Ishikawa (cell line): ENCODE data around the gene RITA1.
A peak's percentile ranks its signal among the peaks of the same experiment; 100 is the strongest.

ENCODE experiments used
- CEBPB ChIP-seq: IDR thresholded peaks from 2 replicates; pipeline ENCODE4 v1.6.1; 2012
- CREB1 ChIP-seq: IDR thresholded peaks from 2 replicates; pipeline ENCODE4 v1.6.1; 2012; ENCODE audit warnings: low read depth
- EGR1 ChIP-seq: IDR thresholded peaks from 2 replicates; pipeline ENCODE4 v1.6.1; 2012
- EP300 ChIP-seq: IDR thresholded peaks from 2 replicates; pipeline ENCODE4 v1.6.1; 2012; ENCODE audit warnings: borderline replicate concordance
- FOXM1 ChIP-seq: IDR thresholded peaks from 2 replicates; pipeline ENCODE4 v1.6.1; 2012; ENCODE audit warnings: low read depth, borderline replicate concordance
- MAX ChIP-seq: IDR thresholded peaks from 2 replicates; pipeline ENCODE4 v1.6.1; 2012
- NFIC ChIP-seq: IDR thresholded peaks from 2 replicates; pipeline ENCODE4 v1.6.1; 2012
- RAD21 ChIP-seq: IDR thresholded peaks from 2 replicates; pipeline ENCODE4 v1.6.1; 2012; ENCODE audit warnings: low read depth
- REST ChIP-seq: IDR thresholded peaks from 2 replicates; pipeline ENCODE4 v1.6.1; 2012; ENCODE audit warnings: low read depth, mild to moderate bottlenecking
- TAF1 ChIP-seq: IDR thresholded peaks from 2 replicates; pipeline ENCODE4 v1.6.1; 2012; ENCODE audit warnings: low read depth, mild to moderate bottlenecking
- TCF12 ChIP-seq: IDR thresholded peaks from 2 replicates; pipeline ENCODE4 v1.6.1; 2012; ENCODE audit warnings: low read depth
- TEAD4 ChIP-seq: IDR thresholded peaks from 2 replicates; pipeline ENCODE4 v1.6.1; 2012
- YY1 ChIP-seq: IDR thresholded peaks from 2 replicates; pipeline ENCODE4 v1.6.1; 2012; ENCODE audit warnings: low read depth
- ZBTB7A ChIP-seq: IDR thresholded peaks from 2 replicates; pipeline ENCODE4 v1.6.1; 2012; ENCODE audit warnings: low read depth
- TF ChIP-seq, protein P1 (sequence below): IDR thresholded peaks from 2 replicates; pipeline ENCODE4 v1.6.1; 2012

RITA1 gene

GRCh38 chr12:113214895-113215400, 29.4 kb downstream of the RITA1 start:
- TF ChIP-seq EP300 (peak; percentile 74; the same call in 1 of the 2 replicates), TCF12 (0 out of 2 replicates have a peak, but pooled peaks have one; percentile 40), CEBPB (peak; percentile 84), TEAD4 (peak; percentile 57), NFIC (0 out of 2 replicates have a peak, but pooled peaks have one; percentile 14), FOXM1 (no peak), MAX (0 out of 2 replicates have a peak, but pooled peaks have one; percentile 25)
- TF ChIP-seq, protein P1, sequence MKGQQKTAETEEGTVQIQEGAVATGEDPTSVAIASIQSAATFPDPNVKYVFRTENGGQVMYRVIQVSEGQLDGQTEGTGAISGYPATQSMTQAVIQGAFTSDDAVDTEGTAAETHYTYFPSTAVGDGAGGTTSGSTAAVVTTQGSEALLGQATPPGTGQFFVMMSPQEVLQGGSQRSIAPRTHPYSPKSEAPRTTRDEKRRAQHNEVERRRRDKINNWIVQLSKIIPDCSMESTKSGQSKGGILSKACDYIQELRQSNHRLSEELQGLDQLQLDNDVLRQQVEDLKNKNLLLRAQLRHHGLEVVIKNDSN = no peak

- TF ChIP-seq TCF12 = no peak
- TF ChIP-seq YY1 = no peak
- TF ChIP-seq EP300 = no peak
- no peak for TF ChIP-seq FOXM1
- no peak for TF ChIP-seq CEBPB
- no peak for TF ChIP-seq CREB1
- TF ChIP-seq TAF1 = no peak
- no peak for TF ChIP-seq RAD21
- TF ChIP-seq EGR1 = no peak
- TF ChIP-seq NFIC = no peak
- TF ChIP-seq TEAD4 = no peak
- TF ChIP-seq MAX = no peak
- TF ChIP-seq REST = no peak
- no peak for TF ChIP-seq ZBTB7A
- TF ChIP-seq, protein P1 = no peak
Observed at GRCh38 chr12:113216027-113216426, 30.5 kb downstream of the RITA1 start.

GRCh38 chr12:113220593-113221180, 35.2 kb downstream of the RITA1 start:
- TF ChIP-seq MAX (peak; percentile 22; the same call in 1 of the 2 replicates), NFIC (no peak), ZBTB7A (no peak), YY1 (0 out of 2 replicates have a peak, but pooled peaks have one; percentile 9)

DNA sequence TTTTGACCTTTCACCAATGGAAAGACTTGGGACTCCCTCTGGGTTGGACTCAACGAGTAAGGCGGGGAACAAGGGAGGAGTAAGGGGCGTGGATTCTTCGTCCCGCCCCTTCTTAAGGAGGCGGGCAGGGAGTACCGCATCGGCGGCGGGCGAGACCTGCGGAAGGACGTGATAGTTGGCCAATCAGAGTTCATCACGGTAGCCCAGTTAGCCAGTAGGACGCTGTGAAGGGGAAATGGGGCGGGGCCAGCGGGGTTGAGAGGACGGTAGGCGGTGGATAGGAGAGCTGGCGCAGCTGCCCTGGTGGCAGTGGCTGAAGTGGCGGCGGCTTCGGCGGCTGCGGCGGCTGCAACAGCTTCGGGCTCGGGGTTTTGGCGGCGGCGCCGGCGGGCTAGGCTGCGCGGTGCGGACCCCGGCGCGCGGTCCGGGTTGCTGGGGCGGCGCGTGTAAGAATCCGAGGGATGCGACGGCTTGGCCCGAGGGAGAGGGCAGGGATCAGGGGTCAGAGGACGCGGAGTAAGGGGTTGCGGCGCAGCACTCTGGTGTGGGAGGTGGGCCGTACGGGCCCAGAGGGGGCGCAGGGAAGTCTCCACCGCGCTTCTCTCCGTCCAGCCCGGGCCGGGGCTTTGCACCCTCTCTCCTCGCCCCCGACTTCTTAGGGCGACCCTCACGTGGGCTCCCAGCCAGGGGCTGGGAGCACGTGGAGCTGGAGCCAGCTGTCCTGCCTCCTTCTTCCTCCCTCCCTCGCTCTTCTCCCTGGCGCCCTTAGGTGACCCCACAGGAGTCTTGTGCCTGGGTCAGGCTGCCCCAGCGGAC, 35.9 kb downstream of the RITA1 start, which contains the start of gene TPCN1:
TPCN1 (plus strand) TSS at position 284 of the 816 bp plus-strand sequence. CDS start 5,389 bp downstream, outside the sequence.
- TF ChIP-seq TCF12 (no peak; the same call in 1 of the 2 replicates), YY1 (peak; percentile 55), REST (no peak), CREB1 (no peak), CEBPB (no peak), ZBTB7A (peak; percentile 58), EGR1 (no peak), FOXM1 (no peak), MAX (peak; percentile 70), EP300 (peak; percentile 8; the same call in 1 of the 2 replicates), TEAD4 (no peak), NFIC (no peak), TAF1 (peak; percentile 85; the same call in 1 of the 2 replicates), RAD21 (no peak)
- TF ChIP-seq, protein P1 = peak; percentile 45; the same call in 1 of the 2 replicates
